Adrenal gland (tissue), 12 donors: ENCODE measurements around the gene SPEG. TPM values are rescaled to one million over a fixed set of nuclear protein-coding genes. Genes with fewer than 3 reads are reported as not detected.
A peak's percentile ranks its signal among the peaks of the same experiment; 100 is the strongest.

Source experiments
- DNase-seq, 7 donors: peaks; one replicate each; pipeline ENCODE4 v3.0.0-alpha.2; 2019 to 2020
- H3K27ac ChIP-seq, 5 donors: fragments of 200-600 bp; sonication (generic) in 4 of 5; 1 replicate in 3 of 5; 2 replicates in 2 of 5; pipeline versions ENCODE4 v1.5.1 to v1.8.0; 2016 to 2020; ENCODE audit warnings: mild to moderate bottlenecking in 1 of 5
- H3K27me3 ChIP-seq: fragments of 200-600 bp; 2 replicates; pipeline ENCODE4 v1.8.0; 2021
- H3K36me3 ChIP-seq, 2 donors: fragments of 200-600 bp; replicated peaks in 1 of 2; 1 replicate in 1 of 2; 2 replicates in 1 of 2; pipeline versions ENCODE4 v1.5.1 to v1.8.0; 2018 to 2022
- H3K4me1 ChIP-seq, 2 donors: fragments of 200-600 bp; replicated peaks in 1 of 2; 1 replicate in 1 of 2; 2 replicates in 1 of 2; pipeline versions ENCODE4 v1.5.1 to v1.8.0; 2018 to 2021
- H3K4me3 ChIP-seq, 4 donors: fragments of 200-600 bp; sonication (generic) in 3 of 4; one replicate each; pipeline ENCODE4 v1.5.1; 2016 to 2018
- H3K9me3 ChIP-seq, 3 donors: fragments of 200-600 bp; sonication (generic) in 1 of 3; replicated peaks in 1 of 3; 1 replicate in 2 of 3; 2 replicates in 1 of 3; pipeline versions ENCODE4 v1.5.1 to v1.8.0; 2016 to 2021
- POLR2A ChIP-seq, 2 donors: fragments of 450-650 bp; IDR thresholded peaks; one replicate each; pipeline ENCODE4 v1.6.1; 2017; ENCODE audit warnings: antibody characterized with exemption in 2 of 2, mild to moderate bottlenecking in 2 of 2, moderate library complexity in 1 of 2
- WGBS, 4 donors: extraction: QIAGEN DNeasy Blood & Tissue Kit in 2 of 4; methylation state at CpG; one replicate each; pipeline versions ENCODE4 v1.1.5 to v1.1.7; 2013 to 2017; 5-methylcytosine and 5-hydroxymethylcytosine counted together
- intact Hi-C, 2 donors: fragments of 100-400 bp; cut with DNase I; formaldehyde crosslinking; loops; one replicate each; pipeline versions ENCODE4 v1.14.1 to v1.15.0; 2022 to 2023
- polyA plus RNA-seq, 3 donors: library from polyadenylated mRNA; stranded (reverse); fragments of 200-250 nt in 2 of 3; fragments of 350-450 nt in 1 of 3; fragmentation: Illumina TruSeq in 1 of 3; extraction: RNeasy Lipid Tissue Mini Kit (QIAGEN cat#74804) in 1 of 3; gene quantifications; one replicate each; pipeline ENCODE4 v1.2.3, GENCODE V29; 2013 to 2014
- total RNA-seq, 9 donors: library from RNA; depleted of rRNA in 4 of 9; stranded (reverse); fragments of >200 nt in 4 of 9; fragments of 120-200 nt in 1 of 9; fragmentation: NEBNext Ultra II Directional in 1 of 9; extraction: Animal tissue kit (Norgen Biotek cat#: 25700) in 1 of 9; gene quantifications; one replicate each; pipeline versions ENCODE4 v1.1.0 to v1.2.4, GENCODE V29; 2013 to 2023
- TF ChIP-seq, protein P1 (sequence below), 6 experiments: fragments of 450-650 bp in 4 of 6; fragments of 200-600 bp in 2 of 6; sonication (generic) in 1 of 6; IDR thresholded peaks; 1 replicate in 5 of 6; 2 replicates in 1 of 6; pipeline versions ENCODE4 v1.5.1 to v1.8.0; 2016 to 2021; ENCODE audit warnings: antibody characterized with exemption in 6 of 6, mild to moderate bottlenecking in 2 of 6, moderate library complexity in 1 of 6
- donor health status: healthy with polysubstance abuse.
- donor health status: Bipolar disorder and iron deficiency.
- donor health status: DM: yes; HTN: yes; CAD: no.
- donor health status: DM: no; HTN: no; CAD: no.
- donor health status: DM: no; HTN: no; CAD: no.
- donor health status: DM: yes; HTN: yes; CAD: no.

Gene SPEG
- total and polyA plus RNA-seq, 12 donors: 0.66 to 178 (median 5.5) TPM

DNA sequence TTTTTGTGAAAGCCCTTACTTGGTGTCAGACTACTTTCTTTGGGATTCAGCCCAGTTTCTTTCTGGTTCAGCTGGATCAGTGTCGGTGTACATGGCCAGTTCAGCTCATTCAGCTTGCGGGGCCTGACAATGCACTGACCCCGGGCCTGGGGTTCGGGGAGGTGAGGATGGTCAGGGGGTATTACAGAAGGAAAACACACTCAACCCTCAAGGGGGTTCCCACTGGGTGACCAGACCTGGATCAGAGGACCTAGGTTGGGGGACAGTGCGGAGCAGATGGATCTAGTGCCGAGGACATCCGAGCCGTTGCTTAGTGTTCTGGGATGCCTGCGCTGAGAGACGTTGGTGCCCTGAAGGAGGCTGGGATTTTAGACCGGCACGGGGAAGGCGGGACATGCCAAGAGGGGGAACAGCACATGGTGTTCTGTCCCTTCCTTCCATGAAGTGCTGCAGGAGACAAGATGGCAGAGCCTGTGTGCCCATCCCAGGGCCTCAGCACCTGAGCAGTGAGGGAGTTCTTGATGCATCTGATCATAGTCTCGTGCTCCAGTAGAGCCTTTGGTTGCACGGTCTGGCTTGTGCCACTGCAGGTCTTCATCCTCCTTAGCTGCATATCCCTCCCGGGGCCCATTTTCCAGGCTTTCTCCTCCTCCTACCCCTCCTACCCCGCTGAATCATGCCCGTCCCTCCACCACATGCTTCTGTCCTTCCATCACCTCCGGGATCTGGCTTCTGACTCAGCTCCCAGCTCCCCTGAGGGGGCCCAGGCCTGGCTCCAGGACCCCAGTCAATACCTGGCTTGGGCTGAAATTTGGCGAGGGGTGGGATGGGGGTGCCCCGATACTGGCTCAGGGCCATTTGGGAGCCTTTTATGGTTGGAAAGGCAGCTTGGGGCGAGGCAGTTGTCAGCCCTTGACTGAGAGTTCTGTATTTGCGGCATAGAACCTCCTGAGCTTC, 18.0 kb downstream of the SPEG start:
- peak overlapping the region in 2 of 5 donors; percentile 34 to 49 for H3K27ac ChIP-seq
- TF ChIP-seq POLR2A (IDR thresholded peaks at IDR 0.05): no peak
- TF ChIP-seq, protein P1, sequence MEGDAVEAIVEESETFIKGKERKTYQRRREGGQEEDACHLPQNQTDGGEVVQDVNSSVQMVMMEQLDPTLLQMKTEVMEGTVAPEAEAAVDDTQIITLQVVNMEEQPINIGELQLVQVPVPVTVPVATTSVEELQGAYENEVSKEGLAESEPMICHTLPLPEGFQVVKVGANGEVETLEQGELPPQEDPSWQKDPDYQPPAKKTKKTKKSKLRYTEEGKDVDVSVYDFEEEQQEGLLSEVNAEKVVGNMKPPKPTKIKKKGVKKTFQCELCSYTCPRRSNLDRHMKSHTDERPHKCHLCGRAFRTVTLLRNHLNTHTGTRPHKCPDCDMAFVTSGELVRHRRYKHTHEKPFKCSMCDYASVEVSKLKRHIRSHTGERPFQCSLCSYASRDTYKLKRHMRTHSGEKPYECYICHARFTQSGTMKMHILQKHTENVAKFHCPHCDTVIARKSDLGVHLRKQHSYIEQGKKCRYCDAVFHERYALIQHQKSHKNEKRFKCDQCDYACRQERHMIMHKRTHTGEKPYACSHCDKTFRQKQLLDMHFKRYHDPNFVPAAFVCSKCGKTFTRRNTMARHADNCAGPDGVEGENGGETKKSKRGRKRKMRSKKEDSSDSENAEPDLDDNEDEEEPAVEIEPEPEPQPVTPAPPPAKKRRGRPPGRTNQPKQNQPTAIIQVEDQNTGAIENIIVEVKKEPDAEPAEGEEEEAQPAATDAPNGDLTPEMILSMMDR (IDR thresholded peaks at IDR 0.05): no peak
- no peaks in the 10 kb centered on the region for H3K4me1 ChIP-seq
- WGBS, 4 donors: 72 to 75% (median 72%) methylated on average over 19 to 23 of the region's 23 CpGs
- H3K9me3 ChIP-seq: no peaks in the 10 kb centered on the region
- intact Hi-C loops: no loop called here
- peak in 1 of 7 donors; percentile 70 for DNase-seq
- peaks cover 18% of the 10 kb centered on the region for H3K27me3 ChIP-seq
- no peak overlapping the region for H3K4me3 ChIP-seq
- no peaks in the 10 kb centered on the region for H3K36me3 ChIP-seq

DNA sequence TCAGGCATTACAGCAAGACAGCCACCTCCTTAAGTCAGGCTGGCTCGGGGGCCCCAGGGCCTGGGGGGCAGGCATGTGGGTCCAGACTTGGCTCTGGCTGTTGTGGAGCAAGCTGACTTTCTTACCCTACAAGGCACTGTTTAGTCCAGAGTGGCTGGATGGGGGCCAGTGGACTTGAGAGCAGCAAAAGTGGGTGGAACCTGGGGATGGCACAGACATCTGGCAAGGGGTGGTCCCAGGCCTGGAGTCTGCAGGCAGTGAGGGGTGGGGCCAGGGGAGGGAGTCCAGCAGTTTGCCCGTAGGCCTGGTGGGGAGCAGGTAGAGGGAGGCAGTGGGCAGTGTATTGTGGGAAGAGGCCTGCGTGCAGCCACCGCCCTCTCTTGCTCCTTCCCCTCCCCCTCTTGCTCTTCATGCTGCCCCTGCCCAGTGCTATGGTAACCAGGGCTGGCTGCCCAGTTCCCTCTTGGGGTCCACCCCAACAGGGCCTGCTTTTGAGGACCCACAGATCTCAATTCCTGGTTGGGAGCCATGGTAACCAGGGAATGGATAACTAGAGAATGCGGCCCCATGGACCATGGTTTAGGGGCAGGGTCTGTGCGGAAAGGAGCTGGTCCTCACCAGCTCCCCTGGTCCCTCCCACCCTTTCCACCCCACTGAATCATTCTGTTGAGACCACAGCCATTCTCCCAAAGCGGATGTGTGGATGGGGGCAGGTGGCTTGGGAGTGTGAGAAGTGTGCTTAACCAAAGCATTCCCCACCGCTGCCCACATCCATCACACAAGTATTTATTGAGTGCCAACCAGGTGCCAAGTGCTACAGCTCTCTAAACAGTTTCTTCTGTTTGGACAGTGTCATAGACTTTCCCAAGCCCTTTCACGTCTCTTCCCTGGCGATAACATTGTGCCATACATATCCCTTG, 19.3 kb downstream of the SPEG start:
- H3K4me3 ChIP-seq: no peak overlapping the region
- 75 to 82% (median 77%) methylated on average over 6 to 10 of the region's 10 CpGs for WGBS, 4 donors
- DNase-seq: peak in 1 of 7 donors; percentile 88

DNA sequence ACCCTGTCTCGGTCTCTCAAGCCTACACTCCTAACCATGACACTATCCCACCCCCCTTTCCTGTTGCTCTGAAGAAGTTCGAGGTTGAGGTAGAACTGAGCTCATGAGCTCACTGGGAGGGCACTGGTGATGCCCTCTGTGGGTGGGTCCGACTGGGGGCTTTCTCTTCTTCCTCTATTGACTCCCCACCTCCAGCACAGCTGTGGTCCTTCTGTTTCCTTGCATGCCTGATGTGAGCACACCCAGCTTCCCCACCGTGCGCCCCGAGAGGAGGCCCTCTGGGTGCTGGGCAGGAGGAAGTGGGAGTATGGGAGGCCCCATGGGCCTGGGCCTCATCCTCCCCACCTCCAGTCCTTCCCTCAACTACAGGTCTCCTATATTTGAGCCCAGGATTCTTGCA, 20.9 kb downstream of the SPEG start:
- Histone ChIP-seq H3K4me1 (no peaks in the 10 kb centered on the region), H3K36me3 (no peaks in the 10 kb centered on the region), H3K27ac (no peak overlapping the region), H3K9me3 (no peaks in the 10 kb centered on the region), H3K27me3 (no peaks in the 10 kb centered on the region), H3K4me3 (no peak overlapping the region)
- no peak for DNase-seq
- 71 to 76% (median 75%) methylated on average over 3 to 6 of the region's 6 CpGs for WGBS, 4 donors
- intact Hi-C loops: loop anchor here in 1 of 2 donors (5.0 kb wide), 1 partner anchor 77 kb away; no protein-coding TSS in a partner anchor
- no peak for TF ChIP-seq POLR2A (IDR thresholded peaks at IDR 0.05)
- TF ChIP-seq, protein P1 (IDR thresholded peaks at IDR 0.05): no peak

More for the DNA sequence above, 19.3 kb downstream of the SPEG start:
- intact Hi-C loops: no loop called here
- Histone ChIP-seq H3K9me3 (no peaks in the 10 kb centered on the region), H3K27me3 (peaks cover 5% of the 10 kb centered on the region), H3K4me1 (no peaks in the 10 kb centered on the region), H3K27ac (peak overlapping the region in 2 of 5 donors; percentile 49 to 58), H3K36me3 (no peaks in the 10 kb centered on the region)
- no peak for TF ChIP-seq POLR2A (IDR thresholded peaks at IDR 0.05)
- TF ChIP-seq, protein P1 (IDR thresholded peaks at IDR 0.05): no peak
